Neuronal stem cell (in vitro differentiated cells): ENCODE measurements around the gene FEZF2. TPM values are rescaled to one million over a fixed set of nuclear protein-coding genes. Genes with fewer than 3 reads are reported as not detected.

Source experiments
- DNase-seq: peaks from one replicate; pipeline ENCODE4 v3.0.0-alpha.2; 2013; ENCODE audit warnings: low spot score
- H2AFZ ChIP-seq: one replicate; pipeline ENCODE4 v1.6.1; 2013; ENCODE audit warnings: mild to moderate bottlenecking, low read length, inconsistent platforms
- H2AK5ac ChIP-seq: 2 replicates; pipeline ENCODE4 v1.6.1; 2013; ENCODE audit warnings: low read depth, mild to moderate bottlenecking, inconsistent platforms, low read length, moderate library complexity, mixed read lengths
- H2BK120ac ChIP-seq: 2 replicates; pipeline ENCODE4 v1.6.1; 2013; ENCODE audit warnings: low read depth, mild to moderate bottlenecking, inconsistent platforms, low read length, moderate library complexity, mixed read lengths
- H2BK12ac ChIP-seq: one replicate; pipeline ENCODE4 v1.6.1; 2013; ENCODE audit warnings: low read length, inconsistent platforms
- H2BK15ac ChIP-seq: 2 replicates; pipeline ENCODE4 v1.6.1; 2013; ENCODE audit warnings: mild to moderate bottlenecking, low read length, inconsistent platforms, mixed read lengths
- H2BK5ac ChIP-seq: one replicate; pipeline ENCODE4 v1.6.1; 2013; ENCODE audit warnings: inconsistent platforms, mild to moderate bottlenecking, low read length, moderate library complexity
- H3K14ac ChIP-seq: one replicate; pipeline ENCODE4 v1.6.1; 2013; ENCODE audit warnings: low read length, inconsistent platforms
- H3K18ac ChIP-seq: 2 replicates; pipeline ENCODE4 v1.6.1; 2013; ENCODE audit warnings: low read length, inconsistent platforms
- H3K23ac ChIP-seq: 2 replicates; pipeline ENCODE4 v1.6.1; 2013; ENCODE audit warnings: low read depth, mild to moderate bottlenecking, mixed read lengths, low read length, inconsistent platforms; ENCODE audit not compliant: poor library complexity
- H3K27ac ChIP-seq: replicated peaks from 3 replicates; pipeline ENCODE4 v1.5.1; 2013; ENCODE audit warnings: low read length, inconsistent platforms
- H3K27me3 ChIP-seq, 3 experiments: 2 replicates each; pipeline ENCODE4 v1.6.1; 2013; ENCODE audit warnings: low read length in 3 of 3, mild to moderate bottlenecking in 2 of 3, inconsistent platforms in 1 of 3, low read depth in 1 of 3, mixed read lengths in 1 of 3, moderate library complexity in 1 of 3; ENCODE audit not compliant: control insufficient read depth in 3 of 3, insufficient read depth in 3 of 3
- H3K36me3 ChIP-seq, 2 donors: replicated peaks in 1 of 2; 2 replicates each; pipeline ENCODE4 v1.6.1; 2013; ENCODE audit warnings: low read length in 2 of 2; ENCODE audit not compliant: control insufficient read depth in 2 of 2, insufficient read depth in 2 of 2
- H3K4ac ChIP-seq: 2 replicates; pipeline ENCODE4 v1.6.1; 2013; ENCODE audit warnings: inconsistent platforms, mild to moderate bottlenecking, low read length, moderate library complexity
- H3K4me1 ChIP-seq, 2 donors: 1 replicate in 1 of 2; 2 replicates in 1 of 2; pipeline ENCODE4 v1.6.1; 2013; ENCODE audit warnings: low read length in 2 of 2, low read depth in 1 of 2; ENCODE audit not compliant: control insufficient read depth in 2 of 2, insufficient read depth in 1 of 2
- H3K4me2 ChIP-seq: one replicate; pipeline ENCODE4 v1.6.1; 2013; ENCODE audit warnings: mild to moderate bottlenecking, low read length, inconsistent platforms; ENCODE audit not compliant: insufficient read depth, poor library complexity, severe bottlenecking
- H3K4me3 ChIP-seq, 2 donors: 2 replicates each; pipeline ENCODE4 v1.5.1; 2013; ENCODE audit warnings: low read length in 2 of 2, mild to moderate bottlenecking in 2 of 2, inconsistent platforms in 1 of 2, moderate library complexity in 1 of 2
- H3K79me1 ChIP-seq: one replicate; pipeline ENCODE4 v1.6.1; 2013; ENCODE audit warnings: low read depth, mild to moderate bottlenecking, inconsistent platforms, low read length, moderate library complexity
- H3K9ac ChIP-seq: one replicate; pipeline ENCODE4 v1.6.1; 2013; ENCODE audit warnings: mild to moderate bottlenecking, low read depth, low read length, inconsistent platforms; ENCODE audit not compliant: poor library complexity
- H3K9me3 ChIP-seq, 2 donors: replicated peaks in 1 of 2; 2 replicates each; pipeline versions ENCODE3 to v1.6.1; 2013; ENCODE audit warnings: low read length in 2 of 2, mild to moderate bottlenecking in 2 of 2, inconsistent platforms in 1 of 2, low read depth in 1 of 2, mixed read lengths in 1 of 2, moderate library complexity in 1 of 2; ENCODE audit not compliant: control insufficient read depth in 2 of 2, insufficient read depth in 1 of 2
- H4K8ac ChIP-seq: one replicate; pipeline ENCODE4 v1.6.1; 2013; ENCODE audit warnings: low read depth, mild to moderate bottlenecking, inconsistent platforms, low read length, moderate library complexity
- H4K91ac ChIP-seq: one replicate; pipeline ENCODE4 v1.6.1; 2013; ENCODE audit warnings: low read length, low read depth, mild to moderate bottlenecking, inconsistent platforms; ENCODE audit not compliant: poor library complexity
- WGBS, 2 donors: extraction: QIAGEN DNeasy Blood & Tissue Kit; methylation state at CpG; one replicate each; pipeline ENCODE4 v1.1.7; 2013; ENCODE audit warnings: missing lambda C conversion rate in 2 of 2, mixed read lengths in 1 of 2; ENCODE audit not compliant: insufficient read length in 2 of 2, insufficient replicate concordance in 1 of 2; ENCODE audit errors: extremely low coverage in 2 of 2; 5-methylcytosine and 5-hydroxymethylcytosine counted together
- polyA plus RNA-seq, 2 experiments: library from polyadenylated mRNA; stranded (reverse); fragments of 200-250 nt; gene quantifications; one replicate each; pipeline ENCODE4 v1.2.3, GENCODE V29; 2013

Gene FEZF2
- polyA plus RNA-seq (2013, experiment 1 of 2) = 28.9 TPM
- 28.1 TPM for polyA plus RNA-seq (2013, experiment 2 of 2)

DNA sequence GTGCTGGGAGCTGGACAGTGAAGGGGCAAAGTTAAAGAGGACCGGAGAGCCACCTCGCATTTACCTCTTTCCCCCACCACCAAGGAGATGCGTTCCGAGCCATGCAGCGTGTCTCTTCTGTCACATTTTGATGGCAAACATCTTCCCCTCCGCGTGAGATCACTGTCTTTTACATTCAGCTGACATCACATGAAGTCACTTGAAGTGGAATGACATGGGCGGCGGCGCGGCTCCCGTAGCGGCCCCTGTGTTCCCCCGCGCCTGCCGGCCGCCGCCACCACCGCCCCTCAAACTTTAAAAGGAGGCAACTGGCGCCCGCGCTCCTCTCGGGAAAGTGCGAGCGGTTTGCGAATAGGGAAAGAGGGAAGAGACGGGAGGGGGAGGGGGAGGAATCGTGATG, at the start of gene FEZF2:
TSS of gene FEZF2 (minus strand) at position 336 of the 400 bp plus-strand sequence. CDS start 682 bp downstream, outside the sequence.
- H2BK15ac ChIP-seq = peak within 1 kb of the TSS; percentile 91
- peak within 1 kb of the TSS; percentile 95 for H3K14ac ChIP-seq
- peak within 1 kb of the TSS; percentile 23 for H3K23ac ChIP-seq
- H2BK120ac ChIP-seq = peak within 1 kb of the TSS; percentile 81
- H3K4me2 ChIP-seq = peak within 1 kb of the TSS; percentile 86
- peak within 1 kb of the TSS; percentile 75 for H2BK12ac ChIP-seq
- no peaks in the 10 kb centered on the region for H3K79me1 ChIP-seq
- H3K4me3 ChIP-seq = peak within 1 kb of the TSS in 1 of 2 donors; percentile 87
- peak within 1 kb of the TSS; percentile 74 for H3K27ac ChIP-seq
- peaks cover 29 to 99% (median 68%) of the 10 kb centered on the region in 3 experiments for H3K27me3 ChIP-seq
- H2AK5ac ChIP-seq = peak within 1 kb of the TSS; percentile 99
- H4K8ac ChIP-seq = no peak within 1 kb of the TSS
- H3K9ac ChIP-seq = peak within 1 kb of the TSS; percentile 91
- H3K4ac ChIP-seq = peak within 1 kb of the TSS; percentile 45
- peaks cover 9 to 39% of the 10 kb centered on the region in 2 donors for H3K4me1 ChIP-seq
- H3K9me3 ChIP-seq = peaks cover 0 to 3% of the 10 kb centered on the region in 2 donors
- H4K91ac ChIP-seq = peak within 1 kb of the TSS; percentile 57
- no peak for DNase-seq
- H3K18ac ChIP-seq = peak within 1 kb of the TSS; percentile 98
- no peaks in the 10 kb centered on the region for H3K36me3 ChIP-seq
- no CpG with 5 or more reads among the region's 28 CpGs for WGBS, 2 donors
- peak within 1 kb of the TSS; percentile 92 for H2BK5ac ChIP-seq
- H2AFZ ChIP-seq = peak within 1 kb of the TSS; percentile 73

DNA sequence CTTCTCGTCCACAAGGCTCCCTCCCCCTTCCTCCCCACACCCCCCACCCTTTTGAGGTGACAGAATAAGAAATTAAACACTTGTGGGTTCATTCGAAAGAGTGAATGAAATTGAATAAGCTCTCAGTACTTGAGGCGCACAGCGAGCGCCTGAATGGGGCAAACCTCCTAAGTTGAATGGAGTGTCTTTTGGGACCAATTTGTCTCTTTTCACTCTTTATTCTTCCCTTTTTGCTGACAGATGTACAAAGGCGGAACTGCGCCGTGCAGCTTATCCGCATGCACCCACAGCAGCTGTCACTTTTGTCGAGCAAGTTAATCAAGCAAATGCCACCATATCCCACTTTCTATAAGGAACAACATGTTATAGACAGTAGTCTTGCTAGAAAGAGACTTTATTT, 47.9 kb upstream of the FEZF2 start:
- WGBS, 2 donors = no CpG with 5 or more reads among the region's 10 CpGs

DNA sequence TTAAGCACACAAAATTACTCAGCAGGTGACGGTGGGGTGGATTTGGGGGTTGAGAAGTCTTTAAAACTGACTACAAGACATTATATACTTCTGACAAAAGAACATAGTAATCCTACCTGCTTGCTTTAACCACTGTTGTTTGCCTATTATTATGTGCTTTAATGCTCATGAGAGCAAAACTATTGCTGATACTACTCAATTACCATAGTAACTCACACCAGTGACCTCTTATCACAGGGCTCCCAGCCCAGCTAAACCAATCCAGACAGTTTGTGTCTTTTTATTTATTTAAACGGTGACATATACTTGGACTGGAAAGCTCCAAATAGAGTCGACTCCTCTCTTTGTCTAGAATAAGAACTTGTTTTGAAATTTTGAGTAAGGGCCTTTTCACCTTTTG, 42.8 kb upstream of the FEZF2 start:
- Histone ChIP-seq H3K27me3 (peaks cover 0 to 55% (median 32%) of the 10 kb centered on the region in 3 experiments), H3K27ac (peak overlapping the region; percentile 68), H3K18ac (no peak overlapping the region), H3K4me2 (no peak overlapping the region), H4K8ac (no peak overlapping the region), H3K4ac (no peak overlapping the region), H3K79me1 (no peaks in the 10 kb centered on the region), H3K23ac (no peak overlapping the region), H3K9me3 (peaks cover 0 to 9% of the 10 kb centered on the region in 2 donors), H3K4me3 (no peak overlapping the region), H2BK120ac (no peak overlapping the region), H3K36me3 (no peaks in the 10 kb centered on the region), H2BK15ac (no peak overlapping the region), H2AFZ (no peak overlapping the region), H2BK12ac (no peak overlapping the region), H3K14ac (no peak overlapping the region), H3K4me1 (peaks cover 19 to 24% of the 10 kb centered on the region in 2 donors), H2AK5ac (no peak overlapping the region), H4K91ac (no peak overlapping the region), H3K9ac (no peak overlapping the region), H2BK5ac (no peak overlapping the region)
- no CpG with 5 or more reads among the region's 3 CpGs for WGBS, 2 donors
- peak; percentile 38 for DNase-seq

More for the DNA sequence above, 47.9 kb upstream of the FEZF2 start:
- Histone ChIP-seq H3K79me1 (no peaks in the 10 kb centered on the region), H3K4me2 (peak overlapping the region; percentile 21), H4K8ac (no peak overlapping the region), H3K4ac (no peak overlapping the region), H2BK12ac (no peak overlapping the region), H2BK15ac (no peak overlapping the region), H3K27me3 (peaks cover 0 to 83% (median 22%) of the 10 kb centered on the region in 3 experiments), H3K4me1 (peaks cover 7 to 22% of the 10 kb centered on the region in 2 donors), H2BK120ac (no peak overlapping the region), H3K4me3 (no peak overlapping the region), H2AK5ac (no peak overlapping the region), H3K9ac (no peak overlapping the region), H3K23ac (no peak overlapping the region), H2BK5ac (no peak overlapping the region), H3K14ac (no peak overlapping the region), H3K36me3 (no peaks in the 10 kb centered on the region), H2AFZ (no peak overlapping the region), H3K18ac (no peak overlapping the region), H4K91ac (no peak overlapping the region), H3K27ac (no peak overlapping the region), H3K9me3 (peaks cover 0 to 2% of the 10 kb centered on the region in 2 donors)
- DNase-seq = peak; percentile 27

DNA sequence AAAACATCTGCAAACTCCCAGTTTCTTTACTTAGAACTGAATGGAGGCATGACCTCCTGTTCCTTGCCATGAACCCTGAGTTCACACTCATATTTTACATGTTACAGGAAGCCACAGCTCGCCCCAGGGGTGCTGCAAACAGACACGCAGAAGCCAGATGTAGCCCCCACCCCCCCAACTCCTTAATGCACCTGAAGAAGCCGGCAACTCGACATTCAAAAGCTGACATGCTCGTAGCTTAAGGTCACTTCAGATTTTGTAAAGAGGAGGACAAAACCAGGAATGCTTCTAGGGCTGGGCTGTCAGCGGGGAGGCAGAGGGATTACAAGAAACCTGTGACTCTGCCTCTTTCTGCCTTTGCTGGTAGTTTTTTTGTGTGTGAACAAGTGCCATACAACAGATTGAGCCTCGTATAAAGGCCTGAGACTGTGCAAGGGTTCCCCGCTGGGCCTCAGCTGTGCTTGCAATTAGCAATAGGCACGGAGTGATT, 42.0 kb upstream of the FEZF2 start:
- Histone ChIP-seq H3K27me3 (peaks cover 0 to 57% (median 39%) of the 10 kb centered on the region in 3 experiments), H2BK12ac (no peak overlapping the region), H3K9ac (no peak overlapping the region), H3K79me1 (no peaks in the 10 kb centered on the region), H3K27ac (peak overlapping the region; percentile 75), H2AFZ (no peak overlapping the region), H3K18ac (no peak overlapping the region), H3K4me3 (no peak overlapping the region), H3K36me3 (no peaks in the 10 kb centered on the region), H4K8ac (no peak overlapping the region), H3K14ac (no peak overlapping the region), H2BK5ac (no peak overlapping the region), H2AK5ac (no peak overlapping the region), H3K4me1 (peaks cover 18 to 19% of the 10 kb centered on the region in 2 donors), H3K4me2 (peak overlapping the region; percentile 60), H3K4ac (no peak overlapping the region), H3K23ac (no peak overlapping the region), H4K91ac (no peak overlapping the region), H2BK15ac (no peak overlapping the region), H3K9me3 (peaks cover 0 to 9% of the 10 kb centered on the region in 2 donors), H2BK120ac (no peak overlapping the region)
- whole genome bisulfite sequencing, 2 donors = no CpG with 5 or more reads among the region's 9 CpGs
- DNase-seq = peak; percentile 95
